Type B pancreatic cell (in vitro differentiated cells): ENCODE data around the gene KCTD21. TPM values are rescaled to one million over a fixed set of nuclear protein-coding genes. Genes with fewer than 3 reads are reported as not detected.

Source experiments
- DNase-seq: peaks from one replicate; pipeline ENCODE4 v3.0.0; 2021; ENCODE audit warnings: mixed read lengths; ENCODE audit not compliant: unreplicated experiment; ENCODE audit errors: extremely low spot score
- H3K27ac Mint-ChIP-seq: 2 replicates; pipeline ENCODE4 v1.8.0; 2021; ENCODE audit warnings: mild to moderate bottlenecking, mixed read lengths
- H3K27me3 Mint-ChIP-seq: 2 replicates; pipeline ENCODE4 v1.8.0; 2021; ENCODE audit warnings: mixed read lengths
- H3K36me3 Mint-ChIP-seq: 2 replicates; pipeline ENCODE4 v1.8.0; 2021; ENCODE audit warnings: mixed read lengths
- H3K4me1 Mint-ChIP-seq: one replicate; pipeline ENCODE4 v1.8.0; 2021; ENCODE audit warnings: mixed read lengths; ENCODE audit not compliant: unreplicated experiment
- H3K4me3 Mint-ChIP-seq: 2 replicates; pipeline ENCODE4 v1.8.0; 2021; ENCODE audit warnings: mild to moderate bottlenecking, mixed read lengths
- H3K9me3 Mint-ChIP-seq: 2 replicates; pipeline ENCODE4 v1.8.0; 2021; ENCODE audit warnings: mixed read lengths
- CTCF ChIP-seq: fragments of 200-600 bp; sonication (generic); conservative IDR thresholded peaks from 2 replicates; pipeline ENCODE4 v1.5.0; 2021; ENCODE audit warnings: antibody characterized with exemption, mild to moderate bottlenecking
- total RNA-seq: library from RNA; stranded (reverse); gene quantifications from 2 replicates; pipeline ENCODE4 v1.2.1, GENCODE V29; 2021; ENCODE audit warnings: low replicate concordance

KCTD21 gene
- total RNA-seq, 1 donor from 2014 or later: 9.7 TPM

GRCh38 chr11:78200553-78200952 lies 12.1 kb upstream of the KCTD21 start:
- no peak overlapping the region for H3K27ac Mint-ChIP-seq
- TF ChIP-seq CTCF: no peak
- H3K4me3 Mint-ChIP-seq: no peak overlapping the region
- H3K4me1 Mint-ChIP-seq: no peaks in the 10 kb centered on the region
- no peaks in the 10 kb centered on the region for H3K27me3 Mint-ChIP-seq
- H3K36me3 Mint-ChIP-seq: peaks cover 9% of the 10 kb centered on the region
- no peak for DNase-seq
- H3K9me3 Mint-ChIP-seq: no peaks in the 10 kb centered on the region

GRCh38 chr11:78200061-78200460 lies 11.6 kb upstream of the KCTD21 start:
- Mint-ChIP-seq H3K27me3 (no peaks in the 10 kb centered on the region), H3K4me1 (peaks cover 3% of the 10 kb centered on the region), H3K9me3 (no peaks in the 10 kb centered on the region), H3K36me3 (peaks cover 9% of the 10 kb centered on the region), H3K27ac (no peak overlapping the region), H3K4me3 (no peak overlapping the region)
- no peak for DNase-seq
- no peak for TF ChIP-seq CTCF

- Mint-ChIP-seq H3K27me3 (no peaks in the 10 kb centered on the region), H3K4me1 (peaks cover 8% of the 10 kb centered on the region), H3K4me3 (no peak overlapping the region), H3K36me3 (peaks cover 9% of the 10 kb centered on the region), H3K27ac (no peak overlapping the region), H3K9me3 (no peaks in the 10 kb centered on the region)
- DNase-seq: no peak
- no peak for TF ChIP-seq CTCF
Measured at GRCh38 chr11:78199653-78200015, 11.2 kb upstream of the KCTD21 start.

GRCh38 chr11:78199015-78199652 lies 10.7 kb upstream of the KCTD21 start:
- no peak overlapping the region for H3K27ac Mint-ChIP-seq
- peaks cover 9% of the 10 kb centered on the region for H3K36me3 Mint-ChIP-seq
- no peak for TF ChIP-seq CTCF
- no peak for DNase-seq
- H3K4me3 Mint-ChIP-seq: no peak overlapping the region
- no peaks in the 10 kb centered on the region for H3K27me3 Mint-ChIP-seq
- H3K9me3 Mint-ChIP-seq: no peaks in the 10 kb centered on the region
- H3K4me1 Mint-ChIP-seq: peaks cover 13% of the 10 kb centered on the region

- no peak overlapping the region for H3K27ac Mint-ChIP-seq
- TF ChIP-seq CTCF: no peak
- H3K9me3 Mint-ChIP-seq: no peaks in the 10 kb centered on the region
Measured at GRCh38 chr11:78197816-78198215, 9.4 kb upstream of the KCTD21 start.

GRCh38 chr11:78196661-78197091 lies 8.2 kb upstream of the KCTD21 start:
- Mint-ChIP-seq H3K4me1 (peaks cover 16% of the 10 kb centered on the region), H3K27ac (no peak overlapping the region), H3K9me3 (no peaks in the 10 kb centered on the region), H3K27me3 (no peaks in the 10 kb centered on the region), H3K36me3 (no peaks in the 10 kb centered on the region), H3K4me3 (no peak overlapping the region)
- DNase-seq: no peak
- no peak for TF ChIP-seq CTCF

More at GRCh38 chr11:78197816-78198215, 9.4 kb upstream of the KCTD21 start:
- H3K27me3 Mint-ChIP-seq: no peaks in the 10 kb centered on the region
- H3K4me1 Mint-ChIP-seq: peaks cover 16% of the 10 kb centered on the region
- peaks cover 5% of the 10 kb centered on the region for H3K36me3 Mint-ChIP-seq
- DNase-seq: no peak
- no peak overlapping the region for H3K4me3 Mint-ChIP-seq
